GM10248 (cell line): ENCODE data around the gene MAP2K6.

Source experiments
- CTCF ChIA-PET: fragments of 300-600 bp; sonication (Branson Sonifier 250); formaldehyde crosslinking; extraction: SDS; loops from one replicate; lab custom pipeline; 2021; ENCODE audit warnings: antibody characterized with exemption; lab: Yijun Ruan, JAX
- POLR2A ChIA-PET: fragments of 350-650 bp; sonication (Branson Sonifier 250); formaldehyde crosslinking; extraction: SDS; loops from one replicate; lab custom pipeline; 2020; ENCODE audit warnings: antibody characterized with exemption; lab: Yijun Ruan, JAX
- DNase-seq: peaks from one replicate; pipeline ENCODE4 v3.0.0; 2012; ENCODE audit errors: extremely low spot score
- TF ChIP-seq, protein P1 (sequence below): IDR thresholded peaks from 2 replicates; pipeline ENCODE4 v1.5.1; 2012; ENCODE audit warnings: mild to moderate bottlenecking, low read depth; ENCODE audit errors: extremely low read depth, missing control alignments, control extremely low read depth

Gene MAP2K6

DNA sequence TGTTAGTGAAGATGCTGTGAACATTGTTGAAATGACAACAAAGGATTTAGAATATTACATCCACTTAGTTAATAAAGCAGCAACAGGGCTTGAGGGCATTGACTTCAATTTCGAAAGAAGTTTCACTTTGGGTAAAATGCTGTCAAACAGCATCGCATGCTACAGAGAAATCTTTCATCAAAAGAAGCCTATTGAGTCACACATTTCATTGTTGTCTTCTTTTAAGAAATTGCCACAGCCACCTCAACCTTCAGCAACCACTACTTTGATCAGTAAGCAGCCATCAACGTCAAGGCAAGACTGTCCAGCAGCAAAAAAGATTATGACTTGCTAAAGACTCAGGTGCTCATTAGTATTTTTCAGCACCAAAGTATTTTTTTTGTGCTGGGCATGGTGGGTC is 13.2 kb upstream of the MAP2K6 start:
- no peak for DNase-seq
- ChIA-PET CTCF (interaction anchor here (2.0 kb wide), 1 partner anchor 123 kb away, joined by 5 read pairs; no protein-coding TSS in a partner anchor), POLR2A (no interaction called here)
- TF ChIP-seq, protein P1, sequence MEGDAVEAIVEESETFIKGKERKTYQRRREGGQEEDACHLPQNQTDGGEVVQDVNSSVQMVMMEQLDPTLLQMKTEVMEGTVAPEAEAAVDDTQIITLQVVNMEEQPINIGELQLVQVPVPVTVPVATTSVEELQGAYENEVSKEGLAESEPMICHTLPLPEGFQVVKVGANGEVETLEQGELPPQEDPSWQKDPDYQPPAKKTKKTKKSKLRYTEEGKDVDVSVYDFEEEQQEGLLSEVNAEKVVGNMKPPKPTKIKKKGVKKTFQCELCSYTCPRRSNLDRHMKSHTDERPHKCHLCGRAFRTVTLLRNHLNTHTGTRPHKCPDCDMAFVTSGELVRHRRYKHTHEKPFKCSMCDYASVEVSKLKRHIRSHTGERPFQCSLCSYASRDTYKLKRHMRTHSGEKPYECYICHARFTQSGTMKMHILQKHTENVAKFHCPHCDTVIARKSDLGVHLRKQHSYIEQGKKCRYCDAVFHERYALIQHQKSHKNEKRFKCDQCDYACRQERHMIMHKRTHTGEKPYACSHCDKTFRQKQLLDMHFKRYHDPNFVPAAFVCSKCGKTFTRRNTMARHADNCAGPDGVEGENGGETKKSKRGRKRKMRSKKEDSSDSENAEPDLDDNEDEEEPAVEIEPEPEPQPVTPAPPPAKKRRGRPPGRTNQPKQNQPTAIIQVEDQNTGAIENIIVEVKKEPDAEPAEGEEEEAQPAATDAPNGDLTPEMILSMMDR = no peak

DNA sequence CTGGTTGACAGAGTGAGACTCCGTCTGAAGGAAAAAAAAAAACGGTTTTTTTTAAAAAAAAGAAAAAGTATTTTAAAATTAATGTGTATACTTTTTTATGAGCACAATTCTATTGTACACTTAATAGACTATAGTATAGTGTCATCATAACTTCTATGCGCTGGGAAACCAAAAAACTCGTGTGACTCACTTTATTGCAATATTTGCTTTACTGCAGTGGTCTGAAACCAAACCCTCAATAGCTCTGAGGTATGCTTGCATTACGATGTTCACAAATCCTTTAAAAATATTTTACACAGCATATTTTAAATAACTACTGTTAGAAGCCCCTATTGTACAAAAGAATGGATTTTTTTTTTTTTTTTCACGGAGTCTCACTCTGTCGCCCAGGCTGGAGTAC is 12.4 kb upstream of the MAP2K6 start:
- TF ChIP-seq, protein P1 = no peak
- ChIA-PET POLR2A (no interaction called here), CTCF (no interaction called here)
- no peak for DNase-seq

DNA sequence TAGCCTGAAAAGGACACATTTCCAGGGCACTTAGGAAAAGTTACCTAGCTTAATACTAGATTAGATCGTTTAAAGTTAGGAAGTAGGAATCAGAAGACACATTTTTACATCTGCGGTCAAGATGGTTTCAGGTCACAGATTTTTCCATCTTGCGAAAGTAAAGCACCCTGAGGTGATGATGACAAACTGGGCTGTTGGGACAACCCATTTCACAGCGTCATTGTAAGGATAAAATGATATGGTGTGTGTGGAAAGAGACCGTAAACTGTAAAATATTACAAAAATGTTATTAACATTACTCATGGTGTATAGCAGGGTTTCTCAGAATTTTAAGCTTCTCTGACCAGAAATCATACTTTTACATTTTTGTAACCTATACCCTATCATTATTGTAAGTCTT is 10.1 kb upstream of the MAP2K6 start:
- ChIA-PET CTCF (interaction anchor here (0.7 to 2.7 kb wide), 4 partner anchors 9 to 71 kb away, joined by 3 to 25 read pairs (median 5); no protein-coding TSS in a partner anchor), POLR2A (no interaction called here)
- TF ChIP-seq, protein P1 = no peak
- no peak for DNase-seq

DNA sequence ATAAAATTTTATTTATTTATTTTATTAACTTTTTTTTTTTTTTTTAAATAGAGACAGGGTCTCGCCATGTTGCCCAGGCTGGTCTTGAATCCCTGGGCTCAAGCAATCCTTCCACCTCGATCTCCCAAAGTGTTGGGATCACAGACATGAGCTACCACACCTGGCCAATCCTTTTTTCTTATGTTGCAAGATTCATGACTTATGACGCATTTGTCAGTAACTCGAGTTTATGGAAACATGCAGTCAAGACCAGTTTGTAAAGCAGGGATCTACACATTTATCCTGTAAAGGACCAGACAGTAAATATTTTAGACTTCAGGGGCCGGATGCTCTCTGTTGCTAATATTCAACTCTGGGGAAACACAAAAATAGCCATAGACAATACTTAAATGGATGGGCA is 9.4 kb upstream of the MAP2K6 start:
- TF ChIP-seq, protein P1 = no peak
- POLR2A ChIA-PET = no interaction called here
- CTCF ChIA-PET = interaction anchor here (1.2 to 2.7 kb wide), 3 partner anchors 10 to 71 kb away, joined by 3 to 25 read pairs (median 4); no protein-coding TSS in a partner anchor
- DNase-seq = no peak

DNA sequence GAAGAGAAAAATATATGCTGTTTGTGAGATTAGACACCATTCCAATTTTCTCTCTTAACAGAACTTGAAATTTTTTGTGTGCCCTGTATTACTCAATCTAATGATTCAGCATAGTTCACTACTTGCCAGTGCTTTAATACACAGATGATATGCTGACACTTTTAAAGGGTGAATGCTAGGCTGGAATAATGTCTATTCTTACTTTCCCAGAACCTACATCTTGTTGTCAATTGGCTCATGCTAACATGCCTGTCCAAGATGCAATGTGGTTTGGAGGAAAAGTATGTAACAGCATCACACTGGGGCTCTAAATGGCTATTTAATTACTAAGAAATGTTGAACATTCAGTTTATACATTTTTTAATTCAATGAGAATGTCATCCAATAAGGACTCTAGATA is 7.6 kb upstream of the MAP2K6 start:
- ChIA-PET POLR2A (no interaction called here), CTCF (no interaction called here)
- TF ChIP-seq, protein P1 = no peak
- DNase-seq = no peak

DNA sequence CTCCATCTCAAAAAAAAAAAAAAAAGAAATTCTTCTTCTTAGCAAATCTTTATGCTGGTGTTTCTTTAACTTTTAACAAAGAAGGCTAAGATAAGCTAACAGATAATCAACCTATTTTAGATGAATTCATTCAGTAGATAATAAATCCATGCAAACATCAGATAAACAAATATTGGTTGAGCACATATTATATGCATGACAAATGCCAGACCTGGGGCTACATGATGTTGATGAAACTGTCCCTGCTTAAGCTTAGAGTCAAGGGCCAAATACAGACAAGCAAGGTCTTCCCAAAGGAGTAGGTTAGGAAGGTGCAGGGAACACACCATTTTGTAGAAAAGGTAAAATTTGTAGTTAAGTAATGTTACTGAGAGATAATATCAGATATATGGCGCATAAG is 6.7 kb upstream of the MAP2K6 start:
- TF ChIP-seq, protein P1 = no peak
- ChIA-PET CTCF (interaction anchor here (1.1 to 2.9 kb wide), 3 partner anchors 11 to 24 kb away, joined by 3 to 26 read pairs (median 3); no protein-coding TSS in a partner anchor), POLR2A (no interaction called here)
- DNase-seq = no peak

DNA sequence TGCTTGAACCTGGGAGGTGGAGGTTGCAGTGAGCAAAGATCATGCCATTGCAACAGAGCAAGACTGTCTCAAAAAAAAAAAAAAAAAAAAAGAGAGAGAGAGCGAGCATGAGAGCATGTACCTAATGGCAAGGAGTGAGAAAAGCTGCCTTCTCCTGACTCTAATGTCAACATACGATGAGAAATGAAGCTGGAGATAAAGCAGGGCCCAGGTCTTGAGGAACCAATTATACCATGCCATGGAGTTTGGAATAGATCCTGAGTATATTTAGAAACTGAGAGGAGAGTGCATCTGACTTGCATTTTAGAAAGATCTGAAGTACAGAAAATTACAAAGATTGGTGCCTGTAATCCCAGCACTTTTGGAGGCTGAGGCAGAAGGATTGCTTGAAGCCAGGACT is 3.8 kb upstream of the MAP2K6 start:
- POLR2A ChIA-PET = no interaction called here
- TF ChIP-seq, protein P1 = no peak
- CTCF ChIA-PET = interaction anchor here (3.5 kb wide), 1 partner anchor 15 kb away, joined by 20 read pairs; no protein-coding TSS in a partner anchor
- no peak for DNase-seq
